ENCODE measurements around the gene COL4A1. TPM values are rescaled to one million over a fixed set of nuclear protein-coding genes. Genes with fewer than 3 reads are reported as not detected.
A peak's percentile ranks its signal among the peaks of the same experiment; 100 is the strongest.

COL4A1 gene
- total RNA-seq, 1 donor from 2014 or later: 2,489 TPM

DNA sequence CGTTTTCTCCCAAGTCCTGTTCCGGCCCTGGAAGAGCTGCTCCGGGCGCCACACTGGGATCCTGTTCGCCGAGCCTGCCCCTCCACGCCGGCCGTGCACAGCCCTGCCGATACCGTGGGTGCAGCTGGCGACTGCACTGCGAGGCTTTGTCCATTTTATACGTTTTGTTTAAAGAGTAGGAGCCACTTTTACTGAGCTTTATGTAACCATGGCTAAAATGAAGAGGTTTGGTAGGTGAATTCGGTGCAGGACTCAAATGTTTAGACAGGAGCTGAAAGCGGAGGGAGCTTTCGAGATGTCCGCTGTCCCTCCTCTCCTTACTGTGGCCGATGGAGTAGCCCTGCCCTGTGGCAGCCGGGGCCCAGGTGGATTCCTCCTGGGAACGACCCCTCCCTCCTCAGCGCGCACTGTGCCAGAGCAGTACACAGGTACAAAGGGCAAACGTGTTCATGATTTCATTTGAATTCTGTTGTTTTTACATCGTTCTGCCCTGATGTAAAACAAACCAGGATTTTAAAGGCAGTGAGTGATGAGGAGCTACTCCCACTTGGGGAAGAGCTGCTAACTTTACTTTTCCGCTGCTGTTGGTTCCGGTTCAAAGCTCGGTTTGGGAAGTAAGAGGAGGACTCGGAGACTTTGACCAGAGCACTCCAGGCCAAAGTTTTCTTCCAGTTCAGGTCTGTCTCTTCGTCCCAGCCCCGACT lies 1.9 kb upstream of the COL4A1 start:
- Histone ChIP-seq H4K20me1 (ENCODE audit: insufficient read depth, low read length) (peaks cover 57% of the 10 kb centered on the region), H3K9me3 (ENCODE audit: insufficient read depth, low read depth, low read length) (no peaks in the 10 kb centered on the region), H3K79me2 (ENCODE audit: insufficient read depth, low read length) (peaks cover 96% of the 10 kb centered on the region), H3K4me3 (ENCODE audit: insufficient read depth, low read depth, low read length) (peak overlapping the region; percentile 95), H3K4me2 (ENCODE audit: low read length) (peak overlapping the region; percentile 98), H3K27ac (ENCODE audit: low read depth, low read length) (peak overlapping the region; percentile 87), H3K27me3 (ENCODE audit: insufficient read depth, low read length) (no peaks in the 10 kb centered on the region), H3K4me1 (ENCODE audit: insufficient read depth, low read length) (peaks cover 61% of the 10 kb centered on the region), H2AFZ (ENCODE audit: low read depth, low read length) (peak overlapping the region; percentile 2), H3K36me3 (ENCODE audit: insufficient read depth, low read length) (peaks cover 17% of the 10 kb centered on the region), H3K9ac (ENCODE audit: low read length) (peak overlapping the region; percentile 97)
- TF ChIP-seq, protein P1, sequence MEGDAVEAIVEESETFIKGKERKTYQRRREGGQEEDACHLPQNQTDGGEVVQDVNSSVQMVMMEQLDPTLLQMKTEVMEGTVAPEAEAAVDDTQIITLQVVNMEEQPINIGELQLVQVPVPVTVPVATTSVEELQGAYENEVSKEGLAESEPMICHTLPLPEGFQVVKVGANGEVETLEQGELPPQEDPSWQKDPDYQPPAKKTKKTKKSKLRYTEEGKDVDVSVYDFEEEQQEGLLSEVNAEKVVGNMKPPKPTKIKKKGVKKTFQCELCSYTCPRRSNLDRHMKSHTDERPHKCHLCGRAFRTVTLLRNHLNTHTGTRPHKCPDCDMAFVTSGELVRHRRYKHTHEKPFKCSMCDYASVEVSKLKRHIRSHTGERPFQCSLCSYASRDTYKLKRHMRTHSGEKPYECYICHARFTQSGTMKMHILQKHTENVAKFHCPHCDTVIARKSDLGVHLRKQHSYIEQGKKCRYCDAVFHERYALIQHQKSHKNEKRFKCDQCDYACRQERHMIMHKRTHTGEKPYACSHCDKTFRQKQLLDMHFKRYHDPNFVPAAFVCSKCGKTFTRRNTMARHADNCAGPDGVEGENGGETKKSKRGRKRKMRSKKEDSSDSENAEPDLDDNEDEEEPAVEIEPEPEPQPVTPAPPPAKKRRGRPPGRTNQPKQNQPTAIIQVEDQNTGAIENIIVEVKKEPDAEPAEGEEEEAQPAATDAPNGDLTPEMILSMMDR (IDR thresholded peaks at IDR 0.05; ENCODE audit: insufficient read depth, low read depth, low read length): no peak
- no peak for TF ChIP-seq EZH2 (IDR thresholded peaks at IDR 0.05; ENCODE audit: insufficient read depth, low read length)
- peak overlapping the region; percentile 98 for H3K27ac Mint-ChIP-seq (ENCODE audit: unreplicated experiment)
- DNase-seq (ENCODE audit: low read depth) (no peak), FAIRE-seq (no peak)
- H3K4me1 Mint-ChIP-seq (ENCODE audit: low read depth, unreplicated experiment): peaks cover 45% of the 10 kb centered on the region
- H3K9me3 Mint-ChIP-seq (ENCODE audit: unreplicated experiment): no peaks in the 10 kb centered on the region
- no peaks in the 10 kb centered on the region for H3K27me3 Mint-ChIP-seq (ENCODE audit: low read depth, unreplicated experiment)
- peaks cover 53% of the 10 kb centered on the region for H3K36me3 Mint-ChIP-seq (ENCODE audit: low read depth, unreplicated experiment)
- H3K4me3 Mint-ChIP-seq (ENCODE audit: unreplicated experiment): peak overlapping the region; percentile 99

DNA sequence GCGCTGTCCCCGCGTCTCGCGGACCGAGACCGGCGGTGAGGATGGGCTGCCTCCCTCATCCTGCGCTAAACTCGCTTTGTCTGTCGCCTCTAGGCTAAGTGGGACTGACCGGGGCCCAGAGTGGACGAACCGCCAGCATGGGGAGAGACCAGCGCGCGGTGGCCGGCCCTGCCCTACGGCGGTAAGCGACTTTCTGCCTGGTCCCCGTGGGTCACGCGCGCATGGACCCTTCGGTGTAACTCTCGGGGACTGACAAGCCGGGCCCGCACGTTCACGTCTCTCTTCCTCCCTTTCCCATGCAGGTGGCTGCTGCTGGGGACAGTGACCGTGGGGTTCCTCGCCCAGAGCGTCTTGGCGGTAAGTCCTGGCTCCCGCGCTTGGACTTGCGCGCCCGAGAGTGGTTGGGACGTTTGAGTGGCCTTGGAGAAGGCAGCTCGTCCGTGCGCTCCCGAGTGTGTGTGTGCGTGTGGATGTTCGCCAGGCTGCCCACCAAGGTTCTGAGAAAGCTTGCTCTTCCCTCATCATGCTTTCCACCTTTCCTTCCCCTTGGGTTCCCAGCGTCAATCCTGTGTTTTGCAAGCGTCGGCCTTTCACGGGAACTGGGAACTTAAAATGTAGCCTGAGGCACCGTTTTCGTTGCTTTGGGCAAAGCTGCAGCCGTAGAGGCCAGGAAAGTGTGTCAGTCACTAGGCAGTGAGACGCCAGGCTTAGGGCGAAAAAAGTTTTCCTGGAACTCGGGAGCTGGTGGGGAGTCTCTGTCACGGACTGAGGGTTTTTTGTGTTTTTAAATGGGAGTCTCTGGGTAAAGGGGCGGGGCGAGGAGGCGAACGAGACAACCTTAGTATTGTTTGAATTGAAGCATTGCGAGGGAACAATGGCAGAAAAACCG lies 1.1 kb upstream of the COL4A1 start:
- H3K9me3 Mint-ChIP-seq (ENCODE audit: unreplicated experiment): no peaks in the 10 kb centered on the region
- Histone ChIP-seq H3K27me3 (ENCODE audit: insufficient read depth, low read length) (no peaks in the 10 kb centered on the region), H3K79me2 (ENCODE audit: insufficient read depth, low read length) (peaks cover 100% of the 10 kb centered on the region), H3K4me1 (ENCODE audit: insufficient read depth, low read length) (peaks cover 64% of the 10 kb centered on the region), H3K9me3 (ENCODE audit: insufficient read depth, low read depth, low read length) (no peaks in the 10 kb centered on the region), H3K9ac (ENCODE audit: low read length) (peak overlapping the region; percentile 97), H3K36me3 (ENCODE audit: insufficient read depth, low read length) (peaks cover 17% of the 10 kb centered on the region), H3K4me2 (ENCODE audit: low read length) (peak overlapping the region; percentile 98), H4K20me1 (ENCODE audit: insufficient read depth, low read length) (peaks cover 62% of the 10 kb centered on the region), H2AFZ (ENCODE audit: low read depth, low read length) (peak overlapping the region; percentile 7), H3K27ac (ENCODE audit: low read depth, low read length) (peak overlapping the region; percentile 87), H3K4me3 (ENCODE audit: insufficient read depth, low read depth, low read length) (peak overlapping the region; percentile 95)
- no peaks in the 10 kb centered on the region for H3K27me3 Mint-ChIP-seq (ENCODE audit: low read depth, unreplicated experiment)
- FAIRE-seq: no peak
- H3K36me3 Mint-ChIP-seq (ENCODE audit: low read depth, unreplicated experiment): peaks cover 57% of the 10 kb centered on the region
- H3K27ac Mint-ChIP-seq (ENCODE audit: unreplicated experiment): peak overlapping the region; percentile 98
- DNase-seq (ENCODE audit: low read depth): peak; percentile 59
- no peak for TF ChIP-seq EZH2 (IDR thresholded peaks at IDR 0.05; ENCODE audit: insufficient read depth, low read length)
- TF ChIP-seq, protein P1 (IDR thresholded peaks at IDR 0.05; ENCODE audit: insufficient read depth, low read depth, low read length): no peak
- peak overlapping the region; percentile 99 for H3K4me3 Mint-ChIP-seq (ENCODE audit: unreplicated experiment)
- peaks cover 50% of the 10 kb centered on the region for H3K4me1 Mint-ChIP-seq (ENCODE audit: low read depth, unreplicated experiment)
